ENCODE results near the gene TEX30. TPM values are rescaled to one million over a fixed set of nuclear protein-coding genes. Genes with fewer than 3 reads are reported as not detected.
A peak's percentile ranks its signal among the peaks of the same experiment; 100 is the strongest.

Gene TEX30
- total and polyA plus RNA-seq, 9 donors = 11.4 to 16.4 (median 13.4) TPM

DNA sequence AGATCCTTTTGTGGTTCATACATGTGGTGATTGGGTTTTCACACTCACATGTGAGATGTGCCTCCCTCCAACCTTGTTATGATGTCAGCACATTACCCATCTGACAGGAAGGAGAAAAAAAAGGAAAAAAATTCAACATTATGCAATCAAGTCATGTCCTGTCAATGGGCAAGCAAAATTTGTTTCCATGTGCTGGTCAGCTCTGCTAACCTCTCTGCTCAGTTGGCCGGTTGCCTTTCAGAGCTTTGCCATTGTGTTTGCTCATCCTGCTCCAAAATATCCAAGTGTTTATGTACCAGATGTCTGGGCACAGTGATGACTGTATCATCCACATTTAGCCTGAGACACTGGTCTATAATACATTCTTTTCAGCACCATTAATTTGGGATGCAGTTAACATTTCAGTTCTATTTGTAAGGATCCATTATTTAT lies 51.8 kb downstream of the TEX30 start:
- Histone ChIP-seq H3K4me1 (ENCODE audit: control insufficient read depth, insufficient read depth, low read length) (no peaks in the 10 kb centered on the region), H3K36me3 (ENCODE audit: control insufficient read depth, insufficient read depth, low read length) (no peaks in the 10 kb centered on the region), H3K27me3 (ENCODE audit: control insufficient read depth, insufficient read depth, low read length) (no peaks in the 10 kb centered on the region), H3K27ac (ENCODE audit: low read length) (no peak overlapping the region), H3K4me3 (ENCODE audit: low read length) (no peak overlapping the region), H3K9me3 (replicated peaks; ENCODE audit: control insufficient read depth, low read depth, low read length) (no peaks in the 10 kb centered on the region)
- no CpG with 5 or more reads among the region's 1 CpG for WGBS (ENCODE audit: insufficient coverage)
- DNase-seq = peak; percentile 26

DNA sequence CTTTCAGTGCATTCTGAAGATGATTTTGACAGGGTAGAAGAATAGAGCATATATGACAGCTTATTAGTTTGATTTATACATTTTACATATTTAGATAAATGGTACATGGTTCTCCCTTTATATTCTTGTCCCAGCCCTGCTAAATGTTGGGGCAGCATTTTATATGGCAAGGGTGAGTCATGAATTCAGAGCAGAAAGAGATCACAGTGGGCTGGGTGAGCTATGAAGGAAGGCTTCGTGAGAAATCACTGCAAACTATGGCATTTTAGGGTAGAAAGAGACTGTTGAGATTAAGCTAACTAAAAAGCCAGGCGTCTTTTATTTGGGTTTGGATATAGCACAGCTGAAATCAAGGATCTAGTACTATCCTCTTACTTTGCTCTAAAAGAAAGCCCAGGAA lies 54.8 kb downstream of the TEX30 start:
- no peaks in the 10 kb centered on the region for H3K36me3 ChIP-seq (ENCODE audit: control insufficient read depth, insufficient read depth, low read length)
- H3K9me3 ChIP-seq (replicated peaks; ENCODE audit: control insufficient read depth, low read depth, low read length) = no peaks in the 10 kb centered on the region
- WGBS (ENCODE audit: insufficient coverage) = 100% methylated on average over 1 of the region's 2 CpGs
- DNase-seq = no peak
- no peaks in the 10 kb centered on the region for H3K27me3 ChIP-seq (ENCODE audit: control insufficient read depth, insufficient read depth, low read length)
- no peak overlapping the region for H3K4me3 ChIP-seq (ENCODE audit: low read length)
- H3K27ac ChIP-seq (ENCODE audit: low read length) = no peak overlapping the region
- H3K4me1 ChIP-seq (ENCODE audit: control insufficient read depth, insufficient read depth, low read length) = no peaks in the 10 kb centered on the region

Other genes with a start within 250 kb of the TEX30 start
- 56.2 TPM for gene TPP2, start 176.8 kb downstream of the TEX30 start, total RNA-seq
- 10 to 100 TPM; 28.6 to 71.5 (median 49.5) TPM for gene TPP2, start 176.8 kb downstream of the TEX30 start, polyA plus RNA-seq (ENCODE audit: insufficient read depth in 1 of 8, insufficient read length in 8 of 8, low replicate concordance in 1 of 8)
- 35.8 TPM for gene METTL21C, start 78.7 kb downstream of the TEX30 start, total RNA-seq
- 10 to 100 TPM; 14.6 to 50.1 (median 21.5) TPM for gene METTL21C, start 78.7 kb downstream of the TEX30 start, polyA plus RNA-seq (ENCODE audit: insufficient read depth in 1 of 8, insufficient read length in 8 of 8, low replicate concordance in 1 of 8)
- 23.5 TPM for gene POGLUT2, start 25.2 kb upstream of the TEX30 start, total RNA-seq
- 10 to 100 TPM; 21.0 to 39.6 (median 25.8) TPM for gene POGLUT2, start 25.2 kb upstream of the TEX30 start, polyA plus RNA-seq (ENCODE audit: insufficient read depth in 1 of 8, insufficient read length in 8 of 8, low replicate concordance in 1 of 8)
- gene BIVM, start 25.3 kb upstream of the TEX30 start, total RNA-seq = 25.2 TPM
- 10 to 100 TPM; 25.6 to 36.7 (median 29.7) TPM for gene BIVM, start 25.3 kb upstream of the TEX30 start, polyA plus RNA-seq (ENCODE audit: insufficient read depth in 1 of 8, insufficient read length in 8 of 8, low replicate concordance in 1 of 8)
- gene ERCC5, start 72.2 kb upstream of the TEX30 start, total RNA-seq = 47.4 TPM
- 10 to 100 TPM; 34.1 to 42.5 (median 39.1) TPM for gene ERCC5, start 72.2 kb upstream of the TEX30 start, polyA plus RNA-seq (ENCODE audit: insufficient read depth in 1 of 8, insufficient read length in 8 of 8, low replicate concordance in 1 of 8)